B cell (primary cell): Measurements from ENCODE around the gene USP22. TPM values are rescaled to one million over a fixed set of nuclear protein-coding genes. Genes with fewer than 3 reads are reported as not detected.

Source experiments
- ATAC-seq: fragments of 200-7000 bp; cut with Tn5 transposase; one replicate; pipeline ENCODE4 v1.10.0; 2021; ENCODE audit warnings: low read depth, mild to moderate bottlenecking, moderate number of reproducible peaks, moderate library complexity
- CTCF ChIA-PET: fragments of 350-600 bp; sonication (Branson Sonifier 250); formaldehyde crosslinking; loops from one replicate; lab custom pipeline; 2021; ENCODE audit warnings: antibody characterized with exemption, inconsistent platforms; lab: Charles Lee
- POLR2A ChIA-PET: fragments of 350-600 bp; sonication (Branson Sonifier 250); formaldehyde crosslinking; loops from one replicate; lab custom pipeline; 2021; ENCODE audit warnings: antibody characterized with exemption; lab: Charles Lee
- DNase-seq: peaks from one replicate; pipeline ENCODE4 v3.0.0; 2013
- H2AFZ ChIP-seq: 2 replicates; pipeline ENCODE4 v1.6.1; 2012; ENCODE audit warnings: mild to moderate bottlenecking, low read depth, low read length; ENCODE audit not compliant: insufficient read depth, poor library complexity, severe bottlenecking
- H3K27ac ChIP-seq, 2 donors: 1 replicate in 1 of 2; 2 replicates in 1 of 2; pipeline ENCODE4 v1.5.1; 2012 to 2013; ENCODE audit warnings: low read length in 2 of 2, mild to moderate bottlenecking in 2 of 2, moderate library complexity in 1 of 2
- H3K27me3 ChIP-seq, 4 experiments: fragments of 200-600 bp in 1 of 4; sonication (generic) in 1 of 4; replicated peaks in 1 of 4; 1 replicate in 2 of 4; 2 replicates in 2 of 4; pipeline versions ENCODE4 v1.6.1 to v1.7.0; 2013 to 2016; ENCODE audit warnings: low read length in 3 of 4, mild to moderate bottlenecking in 2 of 4, mixed read lengths in 1 of 4, moderate library complexity in 1 of 4; ENCODE audit not compliant: insufficient read depth in 4 of 4, control insufficient read depth in 3 of 4; ENCODE audit errors: control extremely low read depth in 1 of 4
- H3K36me3 ChIP-seq, 2 experiments: replicated peaks in 1 of 2; 1 replicate in 1 of 2; 2 replicates in 1 of 2; pipeline versions ENCODE4 v1.6.1 to v1.7.1; 2013; ENCODE audit warnings: low read length in 1 of 2; ENCODE audit not compliant: insufficient read depth in 2 of 2, control insufficient read depth in 1 of 2; ENCODE audit errors: control extremely low read depth in 1 of 2, extremely low read depth in 1 of 2
- H3K4me1 ChIP-seq, 2 donors: fragments of 200-600 bp in 1 of 2; sonication (generic) in 1 of 2; 1 replicate in 1 of 2; 2 replicates in 1 of 2; pipeline versions ENCODE4 v1.5.1 to v1.6.1; 2013 to 2017; ENCODE audit warnings: low read length in 2 of 2; ENCODE audit not compliant: control insufficient read depth in 2 of 2, insufficient read depth in 2 of 2
- H3K4me2 ChIP-seq: replicated peaks from 2 replicates; pipeline ENCODE3; 2012; ENCODE audit warnings: mild to moderate bottlenecking, low read depth, low read length; ENCODE audit not compliant: poor library complexity, severe bottlenecking
- H3K4me3 ChIP-seq, 5 experiments: fragments of 200-600 bp in 1 of 5; sonication (generic) in 1 of 5; 1 replicate in 3 of 5; 2 replicates in 2 of 5; pipeline versions ENCODE4 v1.5.1 to v1.7.0; 2011 to 2016; ENCODE audit warnings: low read length in 4 of 5, mild to moderate bottlenecking in 4 of 5, low read depth in 2 of 5, control low read depth in 1 of 5, moderate library complexity in 1 of 5; ENCODE audit not compliant: insufficient read depth in 1 of 5; ENCODE audit errors: control extremely low read depth in 1 of 5, extremely low read depth in 1 of 5
- H3K79me2 ChIP-seq: fragments of 200-600 bp; sonication (generic); one replicate; pipeline ENCODE4 v1.6.0; 2016; ENCODE audit warnings: low read length; ENCODE audit not compliant: control insufficient read depth, insufficient read depth
- H3K9ac ChIP-seq: fragments of 200-600 bp; sonication (generic); 2 replicates; pipeline ENCODE4 v1.6.1; 2017; ENCODE audit warnings: mild to moderate bottlenecking, low read length, moderate library complexity
- H3K9me3 ChIP-seq, 3 donors: one replicate each; pipeline versions ENCODE4 v1.6.1 to v1.7.1; 2013; ENCODE audit warnings: low read length in 2 of 3; ENCODE audit not compliant: control insufficient read depth in 2 of 3, insufficient read depth in 1 of 3; ENCODE audit errors: control extremely low read depth in 1 of 3
- H4K20me1 ChIP-seq: 2 replicates; pipeline ENCODE4 v1.6.0; 2012; ENCODE audit warnings: mild to moderate bottlenecking, low read length; ENCODE audit not compliant: insufficient read depth, control insufficient read depth, poor library complexity, severe bottlenecking
- H3K27ac Mint-ChIP-seq: one replicate; pipeline ENCODE4 v1.8.0; 2021; ENCODE audit warnings: mixed read lengths
- H3K27me3 Mint-ChIP-seq: one replicate; pipeline ENCODE4 v1.8.0; 2021; ENCODE audit warnings: mixed read lengths
- H3K4me1 Mint-ChIP-seq: one replicate; pipeline ENCODE4 v1.8.0; 2021; ENCODE audit warnings: mixed read lengths
- H3K4me3 Mint-ChIP-seq: one replicate; pipeline ENCODE4 v1.8.0; 2021; ENCODE audit warnings: mixed read lengths
- H3K9me3 Mint-ChIP-seq: one replicate; pipeline ENCODE4 v1.8.0; 2022; ENCODE audit warnings: mixed read lengths; ENCODE audit not compliant: insufficient read depth
- CTCF ChIP-seq: fragments of 200-600 bp; IDR thresholded peaks from one replicate; pipeline ENCODE4 v1.8.0; 2022; ENCODE audit warnings: antibody characterized with exemption, mild to moderate bottlenecking
- EZH2 ChIP-seq: IDR thresholded peaks from 2 replicates; pipeline ENCODE4 v1.6.1; 2012; ENCODE audit warnings: borderline replicate concordance, low read depth, mild to moderate bottlenecking, moderate library complexity, low read length; ENCODE audit not compliant: insufficient read depth, poor library complexity, severe bottlenecking
- WGBS: methylation state at CpG from one replicate; pipeline ENCODE4 v1.1.5; 2013; ENCODE audit warnings: missing lambda C conversion rate; ENCODE audit not compliant: insufficient coverage; 5-methylcytosine and 5-hydroxymethylcytosine counted together
- intact Hi-C: fragments of 100-400 bp; cut with micrococcal nuclease; formaldehyde crosslinking; loops from one replicate; pipeline ENCODE4 v1.10.0; 2022
- polyA plus RNA-seq: library from polyadenylated mRNA; depleted of rRNA; stranded (reverse); fragments of >200 nt; gene quantifications from 2 replicates; pipeline ENCODE4 v1.2.3, GENCODE V29; 2012
- total RNA-seq, 2 donors: library from RNA; stranded (reverse); fragments of 120-200 nt in 1 of 2; gene quantifications; 1 replicate in 1 of 2; 2 replicates in 1 of 2; pipeline versions ENCODE4 v1.2.3 to v1.2.4, GENCODE V29; 2013 to 2022

The USP22 gene
- total and polyA plus RNA-seq, 2 donors (not counting 1 experiment from before 2014, with no cell fraction given), result 74.3 to 167 TPM

- Mint-ChIP-seq H3K4me3 (no peak overlapping the region), H3K27ac (no peak overlapping the region), H3K27me3 (no peaks in the 10 kb centered on the region), H3K9me3 (no peaks in the 10 kb centered on the region), H3K4me1 (peaks cover 5% of the 10 kb centered on the region)
- H3K79me2 ChIP-seq, result no peaks in the 10 kb centered on the region
- no peaks in the 10 kb centered on the region for H3K9me3 ChIP-seq
- peaks cover 27% of the 10 kb centered on the region for H4K20me1 ChIP-seq
- H2AFZ ChIP-seq, result no peak overlapping the region
- ChIA-PET POLR2A (no interaction called here), CTCF (no interaction called here)
- H3K27me3 ChIP-seq, result no peaks in the 10 kb centered on the region
- WGBS, result 73% methylated on average over 12 of the region's 12 CpGs
- no peak overlapping the region for H3K4me2 ChIP-seq
- H3K27ac ChIP-seq, result no peak overlapping the region
- TF ChIP-seq EZH2 (no peak), CTCF (no peak)
- intact Hi-C loops, result no loop called here
- H3K4me1 ChIP-seq, result peaks cover 0 to 4% of the 10 kb centered on the region in 2 donors
- DNase-seq, result no peak
- peaks cover 0 to 27% of the 10 kb centered on the region in 2 experiments for H3K36me3 ChIP-seq
- no peak overlapping the region for H3K9ac ChIP-seq
- no peak for ATAC-seq
- H3K4me3 ChIP-seq, result no peak overlapping the region
Observed at GRCh38 chr17:20996724-20997615, 45.8 kb downstream of the USP22 start.
